B cell (primary cell): ENCODE measurements around the gene VLDLR. TPM values are rescaled to one million over a fixed set of nuclear protein-coding genes. Genes with fewer than 3 reads are reported as not detected.

Source experiments
- ATAC-seq: fragments of 200-7000 bp; cut with Tn5 transposase; one replicate; pipeline ENCODE4 v1.10.0; 2021; ENCODE audit warnings: low read depth, mild to moderate bottlenecking, moderate number of reproducible peaks, moderate library complexity
- CTCF ChIA-PET: fragments of 350-600 bp; sonication (Branson Sonifier 250); formaldehyde crosslinking; loops from one replicate; lab custom pipeline; 2021; ENCODE audit warnings: antibody characterized with exemption, inconsistent platforms; lab: Charles Lee
- POLR2A ChIA-PET: fragments of 350-600 bp; sonication (Branson Sonifier 250); formaldehyde crosslinking; loops from one replicate; lab custom pipeline; 2021; ENCODE audit warnings: antibody characterized with exemption; lab: Charles Lee
- DNase-seq: peaks from one replicate; pipeline ENCODE4 v3.0.0; 2013
- H2AFZ ChIP-seq: 2 replicates; pipeline ENCODE4 v1.6.1; 2012; ENCODE audit warnings: mild to moderate bottlenecking, low read depth, low read length; ENCODE audit not compliant: insufficient read depth, poor library complexity, severe bottlenecking
- H3K27ac ChIP-seq, 2 donors: 1 replicate in 1 of 2; 2 replicates in 1 of 2; pipeline ENCODE4 v1.5.1; 2012 to 2013; ENCODE audit warnings: low read length in 2 of 2, mild to moderate bottlenecking in 2 of 2, moderate library complexity in 1 of 2
- H3K27me3 ChIP-seq, 4 experiments: fragments of 200-600 bp in 1 of 4; sonication (generic) in 1 of 4; replicated peaks in 1 of 4; 1 replicate in 2 of 4; 2 replicates in 2 of 4; pipeline versions ENCODE4 v1.6.1 to v1.7.0; 2013 to 2016; ENCODE audit warnings: low read length in 3 of 4, mild to moderate bottlenecking in 2 of 4, mixed read lengths in 1 of 4, moderate library complexity in 1 of 4; ENCODE audit not compliant: insufficient read depth in 4 of 4, control insufficient read depth in 3 of 4; ENCODE audit errors: control extremely low read depth in 1 of 4
- H3K36me3 ChIP-seq, 2 experiments: replicated peaks in 1 of 2; 1 replicate in 1 of 2; 2 replicates in 1 of 2; pipeline versions ENCODE4 v1.6.1 to v1.7.1; 2013; ENCODE audit warnings: low read length in 1 of 2; ENCODE audit not compliant: insufficient read depth in 2 of 2, control insufficient read depth in 1 of 2; ENCODE audit errors: control extremely low read depth in 1 of 2, extremely low read depth in 1 of 2
- H3K4me1 ChIP-seq, 2 donors: fragments of 200-600 bp in 1 of 2; sonication (generic) in 1 of 2; 1 replicate in 1 of 2; 2 replicates in 1 of 2; pipeline versions ENCODE4 v1.5.1 to v1.6.1; 2013 to 2017; ENCODE audit warnings: low read length in 2 of 2; ENCODE audit not compliant: control insufficient read depth in 2 of 2, insufficient read depth in 2 of 2
- H3K4me2 ChIP-seq: replicated peaks from 2 replicates; pipeline ENCODE3; 2012; ENCODE audit warnings: mild to moderate bottlenecking, low read depth, low read length; ENCODE audit not compliant: poor library complexity, severe bottlenecking
- H3K4me3 ChIP-seq, 5 experiments: fragments of 200-600 bp in 1 of 5; sonication (generic) in 1 of 5; 1 replicate in 3 of 5; 2 replicates in 2 of 5; pipeline versions ENCODE4 v1.5.1 to v1.7.0; 2011 to 2016; ENCODE audit warnings: low read length in 4 of 5, mild to moderate bottlenecking in 4 of 5, low read depth in 2 of 5, control low read depth in 1 of 5, moderate library complexity in 1 of 5; ENCODE audit not compliant: insufficient read depth in 1 of 5; ENCODE audit errors: control extremely low read depth in 1 of 5, extremely low read depth in 1 of 5
- H3K79me2 ChIP-seq: fragments of 200-600 bp; sonication (generic); one replicate; pipeline ENCODE4 v1.6.0; 2016; ENCODE audit warnings: low read length; ENCODE audit not compliant: control insufficient read depth, insufficient read depth
- H3K9ac ChIP-seq: fragments of 200-600 bp; sonication (generic); 2 replicates; pipeline ENCODE4 v1.6.1; 2017; ENCODE audit warnings: mild to moderate bottlenecking, low read length, moderate library complexity
- H3K9me3 ChIP-seq, 3 donors: one replicate each; pipeline versions ENCODE4 v1.6.1 to v1.7.1; 2013; ENCODE audit warnings: low read length in 2 of 3; ENCODE audit not compliant: control insufficient read depth in 2 of 3, insufficient read depth in 1 of 3; ENCODE audit errors: control extremely low read depth in 1 of 3
- H4K20me1 ChIP-seq: 2 replicates; pipeline ENCODE4 v1.6.0; 2012; ENCODE audit warnings: mild to moderate bottlenecking, low read length; ENCODE audit not compliant: insufficient read depth, control insufficient read depth, poor library complexity, severe bottlenecking
- H3K27ac Mint-ChIP-seq: one replicate; pipeline ENCODE4 v1.8.0; 2021; ENCODE audit warnings: mixed read lengths
- H3K27me3 Mint-ChIP-seq: one replicate; pipeline ENCODE4 v1.8.0; 2021; ENCODE audit warnings: mixed read lengths
- H3K4me1 Mint-ChIP-seq: one replicate; pipeline ENCODE4 v1.8.0; 2021; ENCODE audit warnings: mixed read lengths
- H3K4me3 Mint-ChIP-seq: one replicate; pipeline ENCODE4 v1.8.0; 2021; ENCODE audit warnings: mixed read lengths
- H3K9me3 Mint-ChIP-seq: one replicate; pipeline ENCODE4 v1.8.0; 2022; ENCODE audit warnings: mixed read lengths; ENCODE audit not compliant: insufficient read depth
- CTCF ChIP-seq: fragments of 200-600 bp; IDR thresholded peaks from one replicate; pipeline ENCODE4 v1.8.0; 2022; ENCODE audit warnings: antibody characterized with exemption, mild to moderate bottlenecking
- EZH2 ChIP-seq: IDR thresholded peaks from 2 replicates; pipeline ENCODE4 v1.6.1; 2012; ENCODE audit warnings: borderline replicate concordance, low read depth, mild to moderate bottlenecking, moderate library complexity, low read length; ENCODE audit not compliant: insufficient read depth, poor library complexity, severe bottlenecking
- WGBS: methylation state at CpG from one replicate; pipeline ENCODE4 v1.1.5; 2013; ENCODE audit warnings: missing lambda C conversion rate; ENCODE audit not compliant: insufficient coverage; 5-methylcytosine and 5-hydroxymethylcytosine counted together
- intact Hi-C: fragments of 100-400 bp; cut with micrococcal nuclease; formaldehyde crosslinking; loops from one replicate; pipeline ENCODE4 v1.10.0; 2022
- polyA plus RNA-seq: library from polyadenylated mRNA; depleted of rRNA; stranded (reverse); fragments of >200 nt; gene quantifications from 2 replicates; pipeline ENCODE4 v1.2.3, GENCODE V29; 2012
- total RNA-seq, 2 donors: library from RNA; stranded (reverse); fragments of 120-200 nt in 1 of 2; gene quantifications; 1 replicate in 1 of 2; 2 replicates in 1 of 2; pipeline versions ENCODE4 v1.2.3 to v1.2.4, GENCODE V29; 2013 to 2022

Gene VLDLR
- total and polyA plus RNA-seq, 2 donors (not counting 1 experiment from before 2014, with no cell fraction given): 0.03 TPM; not detected in 1

- peaks cover 20% of the 10 kb centered on the region for H3K4me1 Mint-ChIP-seq
- Histone ChIP-seq H3K4me3 (no peak overlapping the region), H3K27me3 (peaks cover 0 to 31% (median 21%) of the 10 kb centered on the region in 4 experiments), H3K4me2 (no peak overlapping the region), H3K4me1 (peaks cover 17 to 24% of the 10 kb centered on the region in 2 donors), H3K27ac (no peak overlapping the region), H2AFZ (no peak overlapping the region), H3K9me3 (peaks cover 0 to 6% (median 0%) of the 10 kb centered on the region in 3 donors), H3K79me2 (no peaks in the 10 kb centered on the region), H4K20me1 (no peaks in the 10 kb centered on the region), H3K36me3 (no peaks in the 10 kb centered on the region), H3K9ac (no peak overlapping the region)
- H3K27ac Mint-ChIP-seq: no peak overlapping the region
- ATAC-seq (no peak), DNase-seq (no peak)
- CTCF ChIA-PET: no interaction called here
- no peak for TF ChIP-seq EZH2
- TF ChIP-seq CTCF: no peak
- H3K27me3 Mint-ChIP-seq: peaks cover 40% of the 10 kb centered on the region
- H3K9me3 Mint-ChIP-seq: no peaks in the 10 kb centered on the region
- intact Hi-C loops: no loop called here
- 100% methylated on average over 2 of the region's 4 CpGs for WGBS
- H3K4me3 Mint-ChIP-seq: no peak overlapping the region
- POLR2A ChIA-PET: no interaction called here
Measured at GRCh38 chr9:2625427-2625826, 3.8 kb downstream of the VLDLR start.

GRCh38 chr9:2628919-2629318 is 7.3 kb downstream of the VLDLR start:
- CTCF ChIA-PET: no interaction called here
- no peaks in the 10 kb centered on the region for H3K9me3 Mint-ChIP-seq
- H3K27ac ChIP-seq: no peak overlapping the region
- no peaks in the 10 kb centered on the region for H3K36me3 ChIP-seq
- H2AFZ ChIP-seq: no peak overlapping the region
- H3K4me1 Mint-ChIP-seq: no peaks in the 10 kb centered on the region
- 100% methylated on average over 3 of the region's 5 CpGs for WGBS
- intact Hi-C loops: no loop called here
- POLR2A ChIA-PET: no interaction called here
- H3K4me2 ChIP-seq: no peak overlapping the region
- H3K79me2 ChIP-seq: no peaks in the 10 kb centered on the region
- H3K9me3 ChIP-seq: no peaks in the 10 kb centered on the region
- no peak overlapping the region for H3K4me3 Mint-ChIP-seq
- no peak overlapping the region for H3K27ac Mint-ChIP-seq
- H3K27me3 Mint-ChIP-seq: peaks cover 24% of the 10 kb centered on the region
- no peak for ATAC-seq
- no peak overlapping the region for H3K9ac ChIP-seq
- no peaks in the 10 kb centered on the region for H3K4me1 ChIP-seq
- no peak for DNase-seq
- H3K4me3 ChIP-seq: no peak overlapping the region
- peaks cover 0 to 15% (median 8%) of the 10 kb centered on the region in 4 experiments for H3K27me3 ChIP-seq
- no peaks in the 10 kb centered on the region for H4K20me1 ChIP-seq
- no peak for TF ChIP-seq CTCF
- no peak for TF ChIP-seq EZH2
